Placental epithelial cell (primary cell): ENCODE measurements around the gene LYZ. TPM values are rescaled to one million over a fixed set of nuclear protein-coding genes. Genes with fewer than 3 reads are reported as not detected.

Source experiments
- small RNA-seq: library from RNA; depleted of rRNA; stranded (forward); fragments of <200 nt; gene quantifications from one replicate; pipeline ENCODE3, GENCODE V24; 2012
- total RNA-seq: library from RNA; depleted of rRNA; stranded (reverse); fragments of >200 nt; gene quantifications from 2 replicates; pipeline ENCODE4 v1.2.3, GENCODE V29; 2012

LYZ gene
- not detected in 2 replicates for total RNA-seq

DNA sequence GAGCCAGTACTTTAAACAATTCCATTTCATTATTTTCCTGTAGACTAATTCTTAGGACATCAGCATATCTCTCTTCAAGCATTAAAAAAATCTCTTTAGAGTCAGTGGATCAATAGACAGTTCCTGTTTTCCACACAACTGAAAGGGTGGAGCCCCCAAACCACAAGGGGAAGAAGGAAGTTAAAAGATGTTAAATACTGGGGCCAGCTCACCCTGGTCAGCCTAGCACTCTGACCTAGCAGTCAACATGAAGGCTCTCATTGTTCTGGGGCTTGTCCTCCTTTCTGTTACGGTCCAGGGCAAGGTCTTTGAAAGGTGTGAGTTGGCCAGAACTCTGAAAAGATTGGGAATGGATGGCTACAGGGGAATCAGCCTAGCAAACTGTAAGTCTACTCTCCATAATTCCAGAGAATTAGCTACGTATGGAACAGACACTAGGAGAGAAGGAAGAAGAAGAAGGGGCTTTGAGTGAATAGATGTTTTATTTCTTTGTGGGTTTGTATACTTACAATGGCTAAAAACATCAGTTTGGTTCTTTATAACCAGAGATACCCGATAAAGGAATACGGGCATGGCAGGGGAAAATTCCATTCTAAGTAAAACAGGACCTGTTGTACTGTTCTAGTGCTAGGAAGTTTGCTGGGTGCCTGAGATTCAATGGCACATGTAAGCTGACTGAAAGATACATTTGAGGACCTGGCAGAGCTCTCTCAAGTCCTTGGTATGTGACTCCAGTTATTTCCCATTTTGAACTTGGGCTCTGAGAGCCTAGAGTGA, at the start of gene LYZ:
TSS of gene LYZ (plus strand) at position 220 of the 777 bp plus-strand sequence. CDS start at position 248, 28 bp downstream.

GRCh38 chr12:69359531-69360347, 11.6 kb downstream of the LYZ start, which contains the start of gene YEATS4:
Gene YEATS4, plus strand, starts transcription at chr12:69359743. Its CDS starts 230 bp downstream, at chr12:69359973.

Small RNA genes lying within 50 kb of the gene (small RNA-seq; reads per million reads assigned to genes)
- gene RN7SL804P = not detected

Other genes with a start within 250 kb of the LYZ start
- 18.7 and 23.6 TPM in 2 replicates for gene CPSF6, start 108.8 kb upstream of the LYZ start, total RNA-seq
- 7.1 and 30.7 TPM in 2 replicates for gene YEATS4, start 11.4 kb downstream of the LYZ start, total RNA-seq
- 60.1 and 96.5 TPM in 2 replicates for gene FRS2, start 122.0 kb downstream of the LYZ start, total RNA-seq
- gene CCT2, start 237.1 kb downstream of the LYZ start, total RNA-seq = 173 and 259 TPM in 2 replicates